ENCODE data around the gene ELP5.

DNA sequence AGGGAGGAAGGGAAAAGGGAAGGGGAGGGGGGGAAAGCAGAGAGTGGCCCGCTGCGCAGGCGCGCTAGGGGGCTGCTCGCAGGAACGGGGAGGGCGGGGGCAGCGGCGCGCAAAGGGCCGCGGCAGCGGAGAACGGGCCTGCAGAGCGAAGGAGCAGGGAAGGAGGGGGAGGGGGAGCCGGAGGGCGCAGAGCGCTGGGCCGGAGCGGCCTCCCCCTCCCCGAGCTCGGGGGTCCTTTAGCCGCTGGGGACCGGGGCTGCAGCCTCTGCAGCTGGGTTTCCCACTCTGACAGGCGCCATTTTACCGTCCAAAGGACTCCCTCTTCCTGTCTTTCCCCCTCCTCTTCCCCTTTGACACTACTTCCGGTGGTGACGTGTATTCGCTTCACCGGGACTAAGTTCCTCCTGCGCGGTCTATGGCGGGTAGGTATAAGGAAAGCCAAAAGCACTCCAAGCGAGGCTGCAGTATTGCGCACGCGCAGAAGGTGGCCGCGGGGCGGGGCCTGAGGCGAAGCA is 297 bp upstream of the ELP5 start, which contains the start of gene CTDNEP1:
- TF ChIP-seq POLR2A (IDR thresholded peaks at IDR 0.05; ENCODE audit: low read length) = no peak
- TF ChIP-seq GATA1 (IDR thresholded peaks at IDR 0.05; ENCODE audit: low read depth, low read length) = no peak
